CMK (cell line): ENCODE data around the gene ASF1A.

Experiments
- DNase-seq: peaks from one replicate; pipeline ENCODE4 v3.0.0-alpha.2; 2010; ENCODE audit warnings: low read depth

The ASF1A gene

GRCh38 chr6:118913161-118913560 is 19.2 kb downstream of the ASF1A start:
- DNase-seq = no peak

- no peak for DNase-seq
Observed at GRCh38 chr6:118914598-118914997, 20.6 kb downstream of the ASF1A start.

- DNase-seq = no peak
Observed at GRCh38 chr6:118917546-118918328, 23.8 kb downstream of the ASF1A start.

GRCh38 chr6:118918329-118918725 is 24.4 kb downstream of the ASF1A start:
- DNase-seq = no peak

GRCh38 chr6:118921084-118921483 is 27.1 kb downstream of the ASF1A start:
- DNase-seq = no peak

GRCh38 chr6:118923035-118923434 is 29.1 kb downstream of the ASF1A start:
- no peak for DNase-seq

GRCh38 chr6:118930680-118931079 is 36.7 kb downstream of the ASF1A start:
- no peak for DNase-seq

GRCh38 chr6:118931436-118931835 is 37.5 kb downstream of the ASF1A start:
- no peak for DNase-seq

GRCh38 chr6:118932421-118932820 is 38.5 kb downstream of the ASF1A start:
- DNase-seq = no peak

GRCh38 chr6:118933855-118934460 is 40.0 kb downstream of the ASF1A start:
- no peak for DNase-seq

GRCh38 chr6:118934461-118935330 is 40.7 kb downstream of the ASF1A start, which contains the start of gene MCM9:
MCM9 (minus strand) TSS chr6:118935159; CDS start chr6:118931723, 3,436 bp downstream.
- peak; percentile 68 for DNase-seq

- DNase-seq = no peak
Observed at GRCh38 chr6:118935331-118935668, 41.3 kb downstream of the ASF1A start.

- no peak for DNase-seq
Observed at GRCh38 chr6:118935978-118936703, 42.2 kb downstream of the ASF1A start.

- no peak for DNase-seq
Observed at GRCh38 chr6:118939683-118940082, 45.7 kb downstream of the ASF1A start.

GRCh38 chr6:118940770-118941169 is 46.8 kb downstream of the ASF1A start:
- no peak for DNase-seq

GRCh38 chr6:118945217-118945616 is 51.3 kb downstream of the ASF1A start:
- no peak for DNase-seq

- no peak for DNase-seq
Observed at GRCh38 chr6:118952683-118953082, 58.7 kb downstream of the ASF1A start.

- no peak for DNase-seq
Observed at GRCh38 chr6:118953391-118953790, 59.4 kb downstream of the ASF1A start.
